ENCODE results near the gene CLMP. TPM values are rescaled to one million over a fixed set of nuclear protein-coding genes. Genes with fewer than 3 reads are reported as not detected.
A peak's percentile ranks its signal among the peaks of the same experiment; 100 is the strongest.

The CLMP gene
- total RNA-seq, 1 experiment from 2014 or later, result 3.2 TPM

- no peak for TF ChIP-seq ATF3 (IDR thresholded peaks at IDR 0.05)
- no peak for TF ChIP-seq REST (IDR thresholded peaks at IDR 0.05; ENCODE audit: low read depth)
- TF ChIP-seq EZH2 (IDR thresholded peaks at IDR 0.05), result no peak
- no peak for TF ChIP-seq ZNF274 (IDR thresholded peaks at IDR 0.05; ENCODE audit: low read depth, low read length)
- TF ChIP-seq FOSL1 (IDR thresholded peaks at IDR 0.05; ENCODE audit: low read depth), result no peak
- TF ChIP-seq ZFX (IDR thresholded peaks at IDR 0.05), result no peak
- TF ChIP-seq CEBPB (IDR thresholded peaks at IDR 0.05; ENCODE audit: low read depth), result 0 out of 2 replicates have a peak, but pooled peaks have one; percentile 19
- TF ChIP-seq JUND (IDR thresholded peaks at IDR 0.05), result no peak; the same call in 1 of the 2 replicates
- no peak for TF ChIP-seq POLR2A (IDR thresholded peaks at IDR 0.05; ENCODE audit: borderline replicate concordance, extremely low read depth, insufficient read depth, insufficient read length)
Measured at GRCh38 chr11:123111465-123111864, 83.6 kb downstream of the CLMP start (continued).

- no peaks in the 10 kb centered on the region for H3K27me3 ChIP-seq (ENCODE audit: insufficient read depth, low read length)
- no peak overlapping the region for H3K4me2 ChIP-seq (ENCODE audit: low read length)
- ATAC-seq (no peak), DNase-seq (ENCODE audit: low read depth, low spot score) (no peak)
- H2AFZ ChIP-seq (ENCODE audit: low read depth, low read length, poor library complexity, severe bottlenecking), result no peak overlapping the region
- ChIA-PET CTCF (interaction anchor here (1.1 to 5.1 kb wide), 7 partner anchors 9 to 368 kb away, joined by 3 to 78 read pairs (median 6); no protein-coding TSS in a partner anchor), RAD21 (ENCODE audit: low non-redundant PET in 1 of 2, low total read pairs in 2 of 2, uncharacterized antibody in 2 of 2, unreplicated experiment in 2 of 2) (interaction anchor here (1.5 to 2.9 kb wide), 2 partner anchors 137 to 151 kb away, joined by 4 to 15 read pairs (median 10); no protein-coding TSS in a partner anchor), POLR2A (no interaction called here)
- H3K9ac ChIP-seq (ENCODE audit: low read length), result no peak overlapping the region
- H3K79me2 ChIP-seq (ENCODE audit: insufficient read depth, low read length), result no peaks in the 10 kb centered on the region
- no peak overlapping the region for H3K27ac ChIP-seq (ENCODE audit: low read depth, low read length)
- H3K9me3 ChIP-seq (ENCODE audit: control insufficient read depth in 1 of 2, insufficient read depth in 1 of 2, low read depth in 1 of 2, low read length in 2 of 2), result no peaks in the 10 kb centered on the region
- no peak for TF ChIP-seq ZFX (IDR thresholded peaks at IDR 0.05)
- TF ChIP-seq EZH2 (IDR thresholded peaks at IDR 0.05), result no peak
- no peaks in the 10 kb centered on the region for H4K20me1 ChIP-seq (ENCODE audit: insufficient read depth)
- H3K36me3 ChIP-seq (ENCODE audit: control insufficient read depth in 1 of 2, insufficient read depth in 2 of 2, low read length in 2 of 2), result no peaks in the 10 kb centered on the region
- peaks cover 0 to 3% of the 10 kb centered on the region in 2 experiments; a peak in 2 of 4 replicates for H3K4me1 ChIP-seq (ENCODE audit: control insufficient read depth in 1 of 2, insufficient read depth in 2 of 2, low read length in 2 of 2)
- no peak overlapping the region for H3K4me3 ChIP-seq (replicated peaks in 1 of 2; ENCODE audit: low read depth in 1 of 2, low read length in 2 of 2)
- no peaks in the 10 kb centered on the region for H3K9me2 ChIP-seq (ENCODE audit: insufficient read depth)
- no TSS peak for BruUV-seq (replicated peaks)
- intact Hi-C loops (cut with micrococcal nuclease), result loop anchor here (2.0 kb wide), 1 partner anchor 368 kb away; no protein-coding TSS in a partner anchor
Measured at GRCh38 chr11:123110397-123110796, 84.7 kb downstream of the CLMP start.

Data from HCT116 (cell line).